HK-2 (cell line): ENCODE data around the gene MCU.
"Not testable (repeated sequence)": the region's sequence is repeated elsewhere in the genome, so short reads cannot be mapped to it uniquely, and the experiment has no call there.

Experiments
- DNase-seq: peaks from one replicate; pipeline ENCODE4 v3.0.0-alpha.2; 2018; ENCODE audit not compliant: unreplicated experiment

The MCU gene

GRCh38 chr10:72730479-72730878 is 38.5 kb downstream of the MCU start:
- no peak for DNase-seq

GRCh38 chr10:72731916-72732419 is 40.0 kb downstream of the MCU start:
- no peak for DNase-seq

GRCh38 chr10:72732521-72732920 is 40.6 kb downstream of the MCU start:
- DNase-seq, result no peak

- DNase-seq, result no peak
Observed at GRCh38 chr10:72733989-72734388, 42.0 kb downstream of the MCU start.

GRCh38 chr10:72735288-72735936 is 43.5 kb downstream of the MCU start:
- DNase-seq, result no peak

- DNase-seq, result no peak
Observed at GRCh38 chr10:72736176-72736827, 44.4 kb downstream of the MCU start.

GRCh38 chr10:72736828-72737220 is 44.9 kb downstream of the MCU start:
- no peak for DNase-seq

GRCh38 chr10:72737357-72737756 is 45.4 kb downstream of the MCU start:
- not testable (repeated sequence) for DNase-seq

- no peak for DNase-seq
Observed at GRCh38 chr10:72738486-72738885, 46.5 kb downstream of the MCU start.

- DNase-seq, result peak; percentile 32
Observed at GRCh38 chr10:72740528-72740927, 48.6 kb downstream of the MCU start.

GRCh38 chr10:72742092-72742491 is 50.1 kb downstream of the MCU start:
- DNase-seq, result no peak

- no peak for DNase-seq
Observed at GRCh38 chr10:72742797-72743196, 50.9 kb downstream of the MCU start.

GRCh38 chr10:72744566-72744965 is 52.6 kb downstream of the MCU start:
- no peak for DNase-seq

- DNase-seq, result no peak
Observed at GRCh38 chr10:72746426-72747363, 54.8 kb downstream of the MCU start.

GRCh38 chr10:72747521-72747920 is 55.6 kb downstream of the MCU start:
- DNase-seq, result no peak

- no peak for DNase-seq
Observed at GRCh38 chr10:72753760-72754231, 61.9 kb downstream of the MCU start.

GRCh38 chr10:72754275-72755032 is 62.5 kb downstream of the MCU start:
- DNase-seq, result no peak

- DNase-seq, result no peak
Observed at GRCh38 chr10:72756674-72757385, 64.9 kb downstream of the MCU start.

- DNase-seq, result no peak
Observed at GRCh38 chr10:72757732-72758131, 65.8 kb downstream of the MCU start.

GRCh38 chr10:72758930-72759329 is 67.0 kb downstream of the MCU start:
- not testable (repeated sequence) for DNase-seq

- no peak for DNase-seq
Observed at GRCh38 chr10:72759584-72759983, 67.6 kb downstream of the MCU start.
